Uterus (tissue), 2 donors: Measurements from ENCODE around the gene HOXA9.

ENCODE experiments used
- CTCF ChIP-seq, 4 experiments: fragments of 200-600 bp in 2 of 4; fragments of 450-650 bp in 2 of 4; sonication (generic) in 2 of 4; IDR thresholded peaks; one replicate each; pipeline ENCODE4 v1.5.1; 2016 to 2019; ENCODE audit warnings: antibody characterized with exemption in 4 of 4, mild to moderate bottlenecking in 2 of 4, moderate library complexity in 1 of 4
- POLR2A ChIP-seq, 2 donors: fragments of 450-650 bp; IDR thresholded peaks; one replicate each; pipeline ENCODE4 v1.6.1; 2016; ENCODE audit warnings: antibody characterized with exemption in 2 of 2, mild to moderate bottlenecking in 1 of 2, moderate library complexity in 1 of 2

GRCh38 chr7:27154901-27155815 is 10.2 kb downstream of the HOXA9 start:
- TF ChIP-seq CTCF (IDR thresholded peaks at IDR 0.05) (no peak), POLR2A (IDR thresholded peaks at IDR 0.05) (no peak)
